Measurements from ENCODE around the gene TET1. TPM values are rescaled to one million over a fixed set of nuclear protein-coding genes. Genes with fewer than 3 reads are reported as not detected.

The TET1 gene
- total and polyA plus RNA-seq, 2 of the 13 experiments (the other 11 are each of a cell fraction or from before 2014, with no cell fraction given), result 6.9 to 7.3 TPM

- peak; percentile 81 for TF ChIP-seq PAXIP1 (CRISPR knock-in tag; conservative IDR thresholded peaks at IDR 0.05)
- TF ChIP-seq YY1 (IDR thresholded peaks at IDR 0.05; ENCODE audit: insufficient read depth, insufficient replicate concordance, low read depth, low read length), result no peak
- 0 out of 4 replicates have a peak, but pooled peaks of 1 of the 2 experiments have one; percentile 29 for TF ChIP-seq KLF16 (CRISPR knock-in tag; IDR thresholded peaks at IDR 0.05)
- TF ChIP-seq ZNF549 (CRISPR knock-in tag; IDR thresholded peaks at IDR 0.05), result no peak
- 0 out of 2 replicates have a peak, but pooled peaks have one; percentile 44 for TF ChIP-seq ZNF263 (CRISPR knock-in tag; IDR thresholded peaks at IDR 0.05)
- no peak for TF ChIP-seq HNRNPLL (IDR thresholded peaks at IDR 0.05; ENCODE audit: low read depth, low read length, poor library complexity, severe bottlenecking)
- TF ChIP-seq FOXO4 (CRISPR knock-in tag; conservative IDR thresholded peaks at IDR 0.05), result no peak
- TF ChIP-seq BCLAF1 (IDR thresholded peaks at IDR 0.05), result no peak
- no peak for TF ChIP-seq ZNF431 (CRISPR knock-in tag; IDR thresholded peaks at IDR 0.05; ENCODE audit: borderline replicate concordance, low read depth)
- TF ChIP-seq TBL1XR1 (IDR thresholded peaks at IDR 0.05; ENCODE audit: borderline replicate concordance, low read length, partially characterized antibody), result no peak
- no peak for TF ChIP-seq ISL2 (CRISPR knock-in tag; IDR thresholded peaks at IDR 0.05)
- TF ChIP-seq ZC3H13 (CRISPR knock-in tag; IDR thresholded peaks at IDR 0.05), result no peak
- TF ChIP-seq RFXAP (CRISPR knock-in tag; IDR thresholded peaks at IDR 0.05; ENCODE audit: borderline replicate concordance), result no peak; the same call in 1 of the 2 replicates
- TF ChIP-seq ZSCAN31 (CRISPR knock-in tag; IDR thresholded peaks at IDR 0.05; ENCODE audit: low read depth), result peak; percentile 51; the same call in 1 of the 2 replicates
- TF ChIP-seq TEF (CRISPR knock-in tag; IDR thresholded peaks at IDR 0.05), result no peak
- TF ChIP-seq SMARCC2 (IDR thresholded peaks at IDR 0.05), result no peak
- no peak for TF ChIP-seq FIP1L1 (IDR thresholded peaks at IDR 0.05; ENCODE audit: borderline replicate concordance, insufficient read depth, low read depth, low read length)
- peak; percentile 97 for TF ChIP-seq ZMYM3 (CRISPR knock-in tag; IDR thresholded peaks at IDR 0.05)
- no peak for TF ChIP-seq ZNF589 (CRISPR knock-in tag; conservative IDR thresholded peaks at IDR 0.05)
- no peak for TF ChIP-seq SP4 (CRISPR knock-in tag; IDR thresholded peaks at IDR 0.05)
These were observed 40.1 kb downstream of the TET1 start (continued) for GRCh38 chr10:68600041-68600778.

Data from HepG2 (cell line).